ENCODE data around the gene TBX19.
"Not testable (repeated sequence)": the region's sequence is repeated elsewhere in the genome, so short reads cannot be mapped to it uniquely, and the experiment has no call there.

TBX19 gene

DNA sequence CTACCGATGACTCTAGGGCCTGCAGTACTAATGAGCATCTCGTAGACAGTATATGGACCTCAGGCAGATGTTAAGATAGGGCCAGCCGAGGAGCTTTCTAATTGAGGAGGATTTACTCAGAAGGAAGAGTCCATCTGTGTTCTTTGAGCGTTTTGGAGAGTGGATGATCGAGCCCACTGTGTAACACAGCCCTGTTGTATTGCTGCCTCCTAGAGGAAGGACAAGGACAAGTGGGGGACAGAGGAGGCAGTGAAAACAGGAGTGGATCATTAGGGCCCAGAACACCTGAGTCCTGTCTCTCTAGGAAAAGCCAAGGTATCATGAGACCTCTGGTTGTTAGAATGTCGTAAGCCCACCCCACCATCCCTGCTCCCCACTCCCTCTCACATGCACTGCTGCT is 62.9 kb downstream of the TBX19 start:
- Histone ChIP-seq H3K27ac (no peak overlapping the region), H3K9me3 (ENCODE audit: severe bottlenecking) (no peaks in the 10 kb centered on the region), H3K36me3 (no peaks in the 10 kb centered on the region), H3K27me3 (ENCODE audit: insufficient read depth, low read depth, severe bottlenecking) (no peaks in the 10 kb centered on the region), H3K4me3 (ENCODE audit: low read depth, low read length) (no peak overlapping the region)
- no peak for DNase-seq
- TF ChIP-seq, protein P1, sequence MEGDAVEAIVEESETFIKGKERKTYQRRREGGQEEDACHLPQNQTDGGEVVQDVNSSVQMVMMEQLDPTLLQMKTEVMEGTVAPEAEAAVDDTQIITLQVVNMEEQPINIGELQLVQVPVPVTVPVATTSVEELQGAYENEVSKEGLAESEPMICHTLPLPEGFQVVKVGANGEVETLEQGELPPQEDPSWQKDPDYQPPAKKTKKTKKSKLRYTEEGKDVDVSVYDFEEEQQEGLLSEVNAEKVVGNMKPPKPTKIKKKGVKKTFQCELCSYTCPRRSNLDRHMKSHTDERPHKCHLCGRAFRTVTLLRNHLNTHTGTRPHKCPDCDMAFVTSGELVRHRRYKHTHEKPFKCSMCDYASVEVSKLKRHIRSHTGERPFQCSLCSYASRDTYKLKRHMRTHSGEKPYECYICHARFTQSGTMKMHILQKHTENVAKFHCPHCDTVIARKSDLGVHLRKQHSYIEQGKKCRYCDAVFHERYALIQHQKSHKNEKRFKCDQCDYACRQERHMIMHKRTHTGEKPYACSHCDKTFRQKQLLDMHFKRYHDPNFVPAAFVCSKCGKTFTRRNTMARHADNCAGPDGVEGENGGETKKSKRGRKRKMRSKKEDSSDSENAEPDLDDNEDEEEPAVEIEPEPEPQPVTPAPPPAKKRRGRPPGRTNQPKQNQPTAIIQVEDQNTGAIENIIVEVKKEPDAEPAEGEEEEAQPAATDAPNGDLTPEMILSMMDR (IDR thresholded peaks at IDR 0.05; ENCODE audit: low read depth, low read length): 0 out of 2 replicates have a peak, but pooled peaks have one; percentile 22

DNA sequence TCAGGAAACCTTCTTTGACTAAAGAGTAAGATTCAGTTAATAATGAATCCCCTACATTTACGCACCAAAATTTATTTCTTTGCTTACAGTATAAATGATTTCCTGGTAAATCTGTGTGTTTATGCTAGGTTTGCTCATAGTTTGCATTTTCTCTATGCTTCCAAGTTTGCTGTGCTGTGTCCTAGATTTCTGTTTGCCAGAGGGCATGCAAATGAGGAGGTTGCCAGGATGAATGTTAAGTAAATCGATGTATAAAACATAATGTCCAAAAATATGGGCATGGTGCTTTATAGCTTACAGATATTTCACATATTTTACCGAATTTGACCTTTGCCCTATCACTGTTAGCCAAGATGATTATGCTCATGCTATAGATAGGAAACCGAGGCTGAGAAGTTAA is 63.8 kb downstream of the TBX19 start:
- no peaks in the 10 kb centered on the region for H3K36me3 ChIP-seq
- H3K4me3 ChIP-seq (ENCODE audit: low read depth, low read length): no peak overlapping the region
- H3K27ac ChIP-seq: no peak overlapping the region
- TF ChIP-seq, protein P1 (IDR thresholded peaks at IDR 0.05; ENCODE audit: low read depth, low read length): no peak
- DNase-seq: no peak
- no peaks in the 10 kb centered on the region for H3K9me3 ChIP-seq (ENCODE audit: severe bottlenecking)
- H3K27me3 ChIP-seq (ENCODE audit: insufficient read depth, low read depth, severe bottlenecking): no peaks in the 10 kb centered on the region

DNA sequence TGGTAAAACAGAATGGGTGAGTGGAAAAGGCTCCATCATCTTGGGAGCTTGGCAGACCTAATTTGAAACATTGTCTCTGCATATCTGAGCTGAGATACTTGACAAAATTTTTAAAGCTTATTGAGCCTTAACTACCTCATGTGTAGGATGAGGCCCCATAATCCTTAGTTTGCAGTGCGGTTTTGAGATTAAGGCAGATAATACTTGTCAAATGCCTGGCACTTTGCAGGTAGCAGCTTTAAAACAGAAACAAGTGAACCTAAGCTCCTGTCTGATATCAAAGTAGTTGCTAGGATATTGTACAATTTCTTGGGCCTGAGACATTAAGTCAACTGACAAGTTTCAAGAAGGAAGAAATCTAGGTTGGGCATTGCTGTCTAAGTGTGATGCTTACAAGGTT is 65.3 kb downstream of the TBX19 start:
- H3K27ac ChIP-seq: no peak overlapping the region
- no peak for DNase-seq
- TF ChIP-seq, protein P1 (IDR thresholded peaks at IDR 0.05; ENCODE audit: low read depth, low read length): no peak

DNA sequence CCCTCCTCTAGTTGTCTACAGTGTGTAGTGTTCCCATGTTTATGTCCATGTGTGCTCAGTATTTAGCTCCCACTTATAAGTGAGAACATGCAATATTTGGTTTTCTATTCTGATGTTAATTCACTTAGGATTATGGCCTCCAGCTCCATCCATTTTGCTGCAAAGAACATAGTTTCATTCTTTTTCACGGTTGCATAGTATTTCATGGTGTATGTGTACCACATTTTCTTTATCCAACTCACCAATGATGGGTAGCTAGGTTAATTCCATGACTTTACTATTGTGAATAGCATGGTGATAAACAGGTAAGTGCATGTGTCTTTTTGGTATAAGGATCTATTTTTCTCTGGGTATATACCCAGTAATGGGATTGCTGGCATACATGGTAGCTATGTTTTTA is 67.0 kb downstream of the TBX19 start:
- Histone ChIP-seq H3K27ac (no peak overlapping the region), H3K9me3 (ENCODE audit: severe bottlenecking) (no peaks in the 10 kb centered on the region), H3K36me3 (no peaks in the 10 kb centered on the region), H3K27me3 (ENCODE audit: insufficient read depth, low read depth, severe bottlenecking) (no peaks in the 10 kb centered on the region), H3K4me3 (ENCODE audit: low read depth, low read length) (no peak overlapping the region)
- TF ChIP-seq, protein P1 (IDR thresholded peaks at IDR 0.05; ENCODE audit: low read depth, low read length): no peak
- DNase-seq: no peak

More for the DNA sequence above, 65.3 kb downstream of the TBX19 start:
- H3K36me3 ChIP-seq: no peaks in the 10 kb centered on the region
- no peaks in the 10 kb centered on the region for H3K27me3 ChIP-seq (ENCODE audit: insufficient read depth, low read depth, severe bottlenecking)
- no peak overlapping the region for H3K4me3 ChIP-seq (ENCODE audit: low read depth, low read length)
- no peaks in the 10 kb centered on the region for H3K9me3 ChIP-seq (ENCODE audit: severe bottlenecking)

DNA sequence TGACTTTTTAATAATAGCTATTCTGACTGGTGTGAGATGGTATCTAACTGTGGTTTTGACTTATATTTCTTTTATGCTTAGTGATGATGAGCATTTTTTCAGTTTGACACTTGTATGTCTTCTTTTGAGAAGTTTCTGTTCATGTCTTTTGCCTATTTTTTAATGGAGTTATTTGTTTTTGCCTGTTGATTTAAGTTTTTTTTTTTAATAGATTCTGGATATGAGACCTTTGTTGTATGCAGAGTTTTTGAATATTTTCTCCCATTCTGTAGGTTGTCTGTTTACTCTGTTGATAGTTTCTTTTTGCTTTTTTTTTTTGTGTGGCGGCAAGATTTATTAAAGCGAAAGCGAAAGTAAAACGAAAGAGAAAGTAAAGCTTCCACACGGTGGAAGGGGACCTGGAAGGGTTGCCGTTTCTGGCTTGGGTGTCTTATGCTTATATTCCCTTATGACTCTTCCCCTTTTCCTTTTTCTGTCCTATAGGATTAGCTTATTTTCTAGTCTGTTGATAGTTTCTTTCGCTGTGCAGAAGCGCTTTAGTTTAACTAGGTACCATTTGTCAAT is 67.6 kb downstream of the TBX19 start:
- no peaks in the 10 kb centered on the region for H3K27me3 ChIP-seq (ENCODE audit: insufficient read depth, low read depth, severe bottlenecking)
- TF ChIP-seq, protein P1 (IDR thresholded peaks at IDR 0.05; ENCODE audit: low read depth, low read length): no peak
- DNase-seq: no peak
- H3K27ac ChIP-seq: no peak overlapping the region
- H3K4me3 ChIP-seq (ENCODE audit: low read depth, low read length): no peak overlapping the region
- H3K9me3 ChIP-seq (ENCODE audit: severe bottlenecking): no peaks in the 10 kb centered on the region
- no peaks in the 10 kb centered on the region for H3K36me3 ChIP-seq

DNA sequence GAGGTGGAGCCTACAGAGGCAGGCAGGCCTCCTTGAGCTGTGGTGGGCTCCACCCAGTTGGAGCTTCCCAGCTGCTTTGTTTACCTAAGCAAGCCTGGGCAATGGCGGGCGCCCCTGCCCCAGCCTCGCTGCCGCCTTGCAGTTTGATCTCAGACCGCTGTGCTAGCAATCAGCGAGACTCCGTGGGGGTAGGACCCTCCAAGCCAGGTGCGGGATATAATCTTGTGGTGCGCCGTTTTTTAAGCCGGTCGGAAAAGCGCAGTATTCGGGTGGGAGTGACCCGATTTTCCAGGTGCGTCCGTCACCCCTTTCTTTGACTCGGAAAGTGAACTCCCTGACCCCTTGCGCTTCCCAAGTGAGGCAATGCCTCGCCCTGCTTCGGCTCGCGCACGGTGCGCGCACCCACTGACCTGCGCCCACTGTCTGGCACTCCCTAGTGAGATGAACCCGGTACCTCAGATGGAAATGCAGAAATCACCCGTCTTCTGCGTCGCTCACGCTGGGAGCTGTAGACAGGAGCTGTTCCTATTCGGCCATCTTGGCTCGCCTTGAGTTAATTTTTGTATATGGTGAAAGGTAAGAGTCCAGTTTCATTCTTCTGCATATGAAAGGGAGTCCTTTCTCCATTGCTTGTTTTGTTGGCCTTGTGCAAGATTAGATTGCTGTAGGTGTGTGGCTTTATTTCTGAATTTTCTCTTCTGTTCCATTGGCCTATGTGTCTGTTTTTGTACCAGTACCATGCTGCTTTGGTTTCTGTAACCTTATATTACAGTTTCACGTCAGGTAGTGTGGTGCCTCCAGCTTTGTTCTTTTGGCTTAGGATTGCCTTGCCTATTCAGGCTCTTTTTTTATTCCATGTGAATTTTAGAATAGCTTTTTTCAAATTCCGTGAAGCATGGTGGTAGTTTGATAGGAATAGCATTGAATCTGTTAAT is 73.9 kb downstream of the TBX19 start:
- not testable (repeated sequence) for H3K27ac ChIP-seq; H3K36me3 ChIP-seq; H3K9me3 ChIP-seq (ENCODE audit: severe bottlenecking); DNase-seq; H3K27me3 ChIP-seq (ENCODE audit: insufficient read depth, low read depth, severe bottlenecking); H3K4me3 ChIP-seq (ENCODE audit: low read depth, low read length)

All from WERI-Rb-1 (cell line).